Stimulated activated CD4-positive, alpha-beta T cell treated with anti-CD3 and anti-CD28 coated beads, Interleukin-12 subunit alpha, Interleukin-12 subunit beta, amount 100 ng/mL, for 4 hours (primary cell): Measurements from ENCODE around the gene MAGEA4.
"Not testable (repeated sequence)": the region's sequence is repeated elsewhere in the genome, so short reads cannot be mapped to it uniquely, and the experiment has no call there.

Experiments used
- DNase-seq: peaks from one replicate; pipeline ENCODE4 v3.0.0-alpha.2; 2020

The MAGEA4 gene

GRCh38 chrX:151912780-151913179, at the start of gene MAGEA4:
Gene MAGEA4, plus strand, starts transcription at chrX:151912889. Its CDS starts 10,776 bp downstream, at chrX:151923665.
- no peak for DNase-seq

- no peak for DNase-seq
These were observed 42.1 kb upstream of the MAGEA4 start for GRCh38 chrX:151870602-151871001.

DNA sequence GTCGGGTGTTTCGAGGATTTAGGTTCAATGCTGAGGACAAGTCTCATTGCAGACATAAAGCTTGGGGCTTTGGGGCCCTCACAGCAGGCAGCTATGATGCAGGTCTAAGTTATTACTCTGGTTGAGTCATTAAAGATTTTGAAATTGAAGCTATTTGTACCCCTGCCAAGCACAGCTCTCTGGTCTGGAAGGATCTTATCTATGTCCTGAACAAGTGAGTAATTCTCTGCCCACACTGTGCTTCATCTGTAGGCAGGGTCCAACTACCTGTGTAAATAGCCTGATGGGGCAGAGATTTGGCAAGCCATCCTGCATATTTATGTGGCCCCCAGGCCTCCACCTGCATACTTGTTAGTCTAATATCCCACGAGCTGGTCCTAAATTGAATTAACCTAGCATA, 41.4 kb upstream of the MAGEA4 start:
- no peak for DNase-seq

GRCh38 chrX:151873096-151873495, 39.6 kb upstream of the MAGEA4 start:
- no peak for DNase-seq

DNA sequence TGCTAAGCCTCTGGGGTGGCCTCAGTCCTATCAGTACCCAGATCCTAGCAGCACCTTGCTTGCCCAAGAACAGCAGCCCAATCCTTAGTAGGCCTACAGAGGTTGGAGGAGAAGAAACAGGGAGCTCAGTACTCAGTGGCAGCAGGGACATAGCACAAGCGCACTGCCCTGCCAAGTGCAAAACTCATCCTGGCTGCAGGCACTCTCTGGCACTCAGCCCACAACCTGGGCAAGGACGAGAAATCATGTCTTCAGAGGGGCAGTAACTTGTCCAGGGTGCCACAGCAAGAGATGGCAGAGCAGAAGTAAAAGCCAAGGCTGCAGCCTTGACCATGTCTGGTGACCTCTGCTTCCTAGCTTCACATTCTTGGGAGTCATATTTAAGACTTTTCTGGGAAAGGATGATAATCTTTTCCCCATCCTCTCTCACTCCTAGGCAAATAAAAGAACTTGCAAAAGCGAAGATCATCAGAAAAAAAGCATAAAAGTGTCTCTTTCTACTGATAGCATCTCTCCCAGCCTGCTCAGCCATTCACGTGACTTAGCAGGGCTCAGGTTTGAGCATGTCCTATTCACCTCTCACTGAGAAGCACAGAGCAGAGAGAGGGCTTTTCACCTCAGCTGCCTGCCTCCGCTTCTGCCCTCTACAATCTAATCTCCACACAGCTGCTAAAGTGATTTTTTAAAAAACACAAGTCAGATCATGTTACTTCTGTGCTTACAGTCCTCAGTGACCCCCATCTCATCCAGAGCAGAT, 37.2 kb upstream of the MAGEA4 start:
- no peak for DNase-seq

GRCh38 chrX:151878574-151878973, 34.1 kb upstream of the MAGEA4 start:
- no peak for DNase-seq

DNA sequence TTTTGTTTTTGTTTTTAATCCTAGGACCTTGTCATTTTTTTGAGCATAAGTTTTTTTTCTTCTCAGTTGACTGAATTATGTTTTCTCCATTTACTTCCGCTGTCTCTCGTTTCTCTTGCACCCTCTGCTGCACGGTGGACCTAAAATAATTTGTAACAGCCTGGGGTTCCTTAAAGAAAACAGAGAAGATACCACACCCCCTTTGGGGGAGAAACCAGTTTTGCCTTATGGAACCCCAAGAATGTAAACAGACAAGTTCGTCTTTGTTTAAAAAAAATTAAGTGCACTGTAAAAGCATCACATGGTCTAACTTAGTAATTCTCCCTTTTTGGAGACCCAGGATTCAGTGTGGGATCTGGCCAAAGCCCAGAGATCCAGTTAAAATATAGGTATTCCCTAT, 32.8 kb upstream of the MAGEA4 start:
- no peak for DNase-seq

- no peak for DNase-seq
These were observed 31.8 kb upstream of the MAGEA4 start for GRCh38 chrX:151880895-151881294.

- no peak for DNase-seq
These were observed 23.3 kb upstream of the MAGEA4 start for GRCh38 chrX:151889421-151889820.

DNA sequence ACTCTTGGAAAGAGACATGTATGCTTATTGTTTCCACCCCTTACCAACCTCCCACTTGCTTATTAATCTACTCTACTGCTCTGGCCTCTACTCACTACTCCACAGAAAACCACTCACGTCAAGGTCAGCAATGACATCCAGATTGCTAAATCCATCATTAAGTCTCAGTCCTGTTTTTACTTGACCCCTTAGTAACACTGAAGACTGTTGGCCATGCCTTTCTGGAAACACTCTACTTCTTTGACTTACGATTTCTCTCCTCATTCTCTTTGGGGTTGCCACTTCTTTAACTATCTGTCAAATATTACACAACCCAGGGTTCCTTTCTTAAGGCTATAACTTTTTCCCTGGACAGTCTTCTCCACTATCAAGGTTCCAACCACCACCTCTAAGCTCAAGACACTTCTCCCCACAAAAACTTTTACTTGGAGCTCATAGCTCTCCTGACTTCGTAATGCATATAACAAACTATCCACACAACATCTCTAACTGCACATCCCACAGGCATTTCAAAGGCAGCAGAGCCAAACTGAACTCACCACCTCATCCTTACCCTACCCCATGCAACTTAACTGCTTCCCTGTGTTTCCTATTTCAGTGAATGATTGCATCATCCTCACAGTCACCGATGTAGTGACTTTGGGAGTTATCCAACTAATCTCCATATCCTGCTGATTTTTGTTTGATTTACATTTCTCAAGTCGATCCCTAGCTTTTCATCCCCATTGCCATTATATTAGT, 15.8 kb upstream of the MAGEA4 start:
- no peak for DNase-seq

DNA sequence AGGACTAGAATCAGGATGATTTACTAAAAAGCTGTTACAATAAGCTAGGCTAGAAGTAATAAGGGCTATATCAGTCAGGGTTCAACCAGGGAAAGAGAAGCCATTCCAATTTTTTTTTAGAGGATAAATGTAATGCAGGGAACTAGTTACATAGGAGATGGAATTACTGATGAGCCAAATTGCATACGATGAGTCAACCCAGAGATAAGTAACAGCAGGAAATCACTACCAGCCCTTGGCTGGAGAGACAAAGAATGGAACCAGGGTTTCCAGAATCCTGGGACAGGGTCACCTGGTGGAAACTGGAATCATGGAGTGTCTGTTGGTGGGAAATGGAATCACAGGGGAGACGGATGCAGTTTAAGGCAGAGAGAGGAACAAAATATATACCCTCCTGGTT, 13.1 kb upstream of the MAGEA4 start:
- no peak for DNase-seq

GRCh38 chrX:151901826-151902225, 10.9 kb upstream of the MAGEA4 start:
- no peak for DNase-seq

DNA sequence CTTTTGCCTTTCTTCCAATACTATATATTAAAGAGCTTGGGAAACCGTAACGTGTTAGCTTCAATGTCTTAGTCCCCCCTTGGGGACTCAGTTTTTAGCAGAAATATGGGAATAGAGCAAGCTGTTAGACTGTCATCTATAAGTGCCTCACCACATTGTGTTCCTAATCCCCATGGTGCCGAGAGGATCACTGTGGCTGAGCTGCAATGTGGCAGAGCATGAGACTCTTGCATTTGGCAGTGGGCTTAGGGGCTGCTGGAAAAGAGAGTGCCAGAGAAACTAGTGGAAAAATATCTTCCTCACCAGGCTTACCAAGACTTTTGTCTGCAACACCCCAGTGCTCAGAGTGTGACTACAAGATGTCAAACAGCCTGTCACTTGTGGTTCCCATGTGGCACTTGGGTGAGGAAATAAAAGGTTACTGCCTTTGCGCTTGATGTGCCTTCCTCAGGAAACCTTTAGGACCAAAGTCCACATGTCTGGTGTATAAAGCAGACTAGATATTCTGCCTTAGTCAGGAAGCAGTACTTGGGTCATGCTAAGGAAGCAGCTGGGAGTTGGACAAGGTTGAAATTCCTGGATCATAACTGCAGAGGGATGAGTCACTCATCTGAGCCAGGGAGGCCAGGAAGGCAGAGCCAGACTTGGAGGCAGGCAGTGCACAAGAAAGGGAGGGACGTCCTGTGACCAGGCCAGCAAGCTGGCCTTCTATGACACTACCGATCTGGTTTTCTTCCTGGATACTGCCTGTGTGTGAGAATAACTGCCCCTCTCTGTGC, 9.7 kb upstream of the MAGEA4 start:
- DNase-seq, result no peak

- DNase-seq, result no peak
These were observed 7.7 kb upstream of the MAGEA4 start for GRCh38 chrX:151904989-151905388.

DNA sequence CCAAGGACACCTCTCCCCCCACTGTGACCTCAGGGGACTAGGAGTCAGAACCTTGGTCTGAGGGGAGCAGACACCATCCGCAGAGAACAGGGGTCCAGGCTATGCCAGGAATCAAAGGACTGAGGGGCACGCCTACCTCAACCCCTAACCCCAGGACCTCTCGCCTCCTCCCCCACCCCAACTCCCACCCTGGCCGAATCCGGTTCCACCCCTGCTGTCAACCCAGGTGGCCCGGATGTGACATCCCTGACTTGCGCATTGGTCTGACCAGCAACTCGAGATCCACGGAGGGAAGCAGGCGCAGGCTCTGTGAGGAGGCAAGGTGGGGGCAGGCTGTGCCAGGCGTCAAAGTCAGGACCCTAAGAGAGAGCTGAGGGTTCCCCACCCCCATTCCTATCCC, 468 bp upstream of the MAGEA4 start:
- no peak for DNase-seq

DNA sequence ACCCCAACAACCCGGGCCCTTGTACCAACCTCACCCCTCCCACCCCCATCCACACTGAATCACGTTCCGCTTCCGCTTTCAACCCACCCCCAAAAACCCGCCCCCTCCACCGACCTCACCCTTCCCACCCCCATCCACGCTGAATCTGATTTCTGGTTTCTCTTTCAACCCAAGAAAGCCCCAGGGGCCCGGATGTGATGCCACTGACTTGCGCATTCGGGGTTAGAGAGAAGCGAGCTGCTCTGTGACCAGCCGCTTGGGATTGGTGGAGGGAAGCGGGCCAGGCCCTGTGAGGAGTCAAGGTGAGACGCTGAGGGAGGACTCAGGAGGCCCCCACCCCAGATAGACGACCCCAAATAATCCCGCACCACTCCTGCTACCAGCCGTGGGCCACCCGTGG, 6.0 kb downstream of the MAGEA4 start:
- DNase-seq, result not testable (repeated sequence)

DNA sequence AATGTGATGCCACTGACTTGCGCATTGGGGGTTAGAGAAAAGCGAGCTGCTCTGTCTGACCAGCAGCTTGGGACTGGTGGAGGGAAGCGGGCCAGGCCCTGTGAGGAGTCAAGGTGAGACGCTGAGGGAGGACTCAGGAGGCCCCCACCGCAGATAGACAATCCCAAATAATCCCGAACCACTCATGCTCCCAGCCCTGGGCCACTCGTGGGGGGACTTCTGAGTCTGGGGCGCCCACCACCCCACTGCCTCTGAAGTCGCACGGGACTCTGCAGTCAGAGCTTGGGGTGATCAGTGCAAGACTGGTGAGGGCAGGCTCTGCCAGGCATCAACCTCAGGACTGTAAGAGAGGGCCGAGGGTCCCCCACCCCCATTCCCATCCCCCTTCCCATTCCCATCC, 6.9 kb downstream of the MAGEA4 start:
- DNase-seq, result no peak

- DNase-seq, result no peak
These were observed 7.4 kb downstream of the MAGEA4 start for GRCh38 chrX:151920101-151920500.

- no peak for DNase-seq
These were observed 7.8 kb downstream of the MAGEA4 start for GRCh38 chrX:151920530-151920929.

GRCh38 chrX:151921292-151921691, 8.6 kb downstream of the MAGEA4 start:
- no peak for DNase-seq

GRCh38 chrX:151921866-151922265, 9.2 kb downstream of the MAGEA4 start:
- no peak for DNase-seq

DNA sequence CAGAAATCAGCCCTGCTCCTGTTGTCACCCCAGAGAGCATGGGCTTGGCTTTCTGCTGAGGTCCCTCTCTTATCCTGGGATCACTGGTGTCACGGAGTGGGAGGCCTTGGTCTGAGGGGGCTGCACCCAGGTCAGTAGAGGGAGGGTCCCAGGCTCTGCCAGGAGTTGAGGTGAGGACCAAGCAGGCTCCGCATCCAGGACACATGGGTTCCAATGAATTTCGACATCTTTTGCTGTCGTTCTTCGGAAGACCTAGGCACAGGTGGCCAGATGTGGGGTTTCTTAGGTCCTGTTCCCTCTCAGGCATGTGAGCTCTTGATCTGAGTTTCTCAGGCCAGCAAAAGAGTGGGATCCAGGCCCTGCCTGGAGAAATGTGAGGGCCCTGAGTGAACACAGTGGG, 10.0 kb downstream of the MAGEA4 start:
- no peak for DNase-seq

DNA sequence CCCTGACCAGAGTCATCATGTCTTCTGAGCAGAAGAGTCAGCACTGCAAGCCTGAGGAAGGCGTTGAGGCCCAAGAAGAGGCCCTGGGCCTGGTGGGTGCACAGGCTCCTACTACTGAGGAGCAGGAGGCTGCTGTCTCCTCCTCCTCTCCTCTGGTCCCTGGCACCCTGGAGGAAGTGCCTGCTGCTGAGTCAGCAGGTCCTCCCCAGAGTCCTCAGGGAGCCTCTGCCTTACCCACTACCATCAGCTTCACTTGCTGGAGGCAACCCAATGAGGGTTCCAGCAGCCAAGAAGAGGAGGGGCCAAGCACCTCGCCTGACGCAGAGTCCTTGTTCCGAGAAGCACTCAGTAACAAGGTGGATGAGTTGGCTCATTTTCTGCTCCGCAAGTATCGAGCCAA, 11.0 kb downstream of the MAGEA4 start:
- no peak for DNase-seq

- DNase-seq, result no peak
These were observed 16.4 kb downstream of the MAGEA4 start for GRCh38 chrX:151929126-151929525.
